RWPE1 (cell line): ENCODE results near the gene PGAP3.

Source experiments
- CTCF ChIA-PET: fragments of 350-600 bp; sonication (Branson Sonifier 250); formaldehyde crosslinking; extraction: SDS; loops from one replicate; lab custom pipeline; 2021; lab: Yijun Ruan, JAX
- POLR2A ChIA-PET: fragments of 400-600 bp; formaldehyde crosslinking; extraction: SDS; loops from one replicate; lab custom pipeline; 2020; ENCODE audit warnings: antibody characterized with exemption; ENCODE audit not compliant: low non-redundant PET; lab: Yijun Ruan, JAX
- DNase-seq: peaks from one replicate; pipeline ENCODE4 v3.0.0; 2012; ENCODE audit warnings: low spot score
- H3K27ac ChIP-seq: fragments of 450-650 bp; 2 replicates; pipeline ENCODE4 v1.5.1; 2017
- CTCF ChIP-seq: fragments of 450-650 bp; conservative IDR thresholded peaks from 2 replicates; pipeline ENCODE4 v1.5.1; 2017; ENCODE audit warnings: low read depth, mild to moderate bottlenecking

The PGAP3 gene

GRCh38 chr17:39629494-39629880 is 58.4 kb downstream of the PGAP3 start:
- CTCF ChIA-PET, result no interaction called here
- H3K27ac ChIP-seq, result no peak overlapping the region
- no peak for DNase-seq
- POLR2A ChIA-PET, result no interaction called here
- no peak for TF ChIP-seq CTCF

- POLR2A ChIA-PET, result no interaction called here
- CTCF ChIA-PET, result interaction anchor here (0.7 to 1.0 kb wide), 2 partner anchors 44 to 101 kb away, joined by 3 to 4 read pairs; partner anchors contain the start of gene MIEN1
- TF ChIP-seq CTCF, result no peak
- H3K27ac ChIP-seq, result no peak overlapping the region
- DNase-seq, result no peak
Observed at GRCh38 chr17:39628655-39629493, 59.0 kb downstream of the PGAP3 start.

- no peak for TF ChIP-seq CTCF
- ChIA-PET POLR2A (no interaction called here), CTCF (interaction anchor here (1.0 kb wide), 1 partner anchor 102 kb away, joined by 4 read pairs; the partner anchor contains the start of gene MIEN1)
- no peak for DNase-seq
- no peak overlapping the region for H3K27ac ChIP-seq
Observed at GRCh38 chr17:39627712-39628516, 59.9 kb downstream of the PGAP3 start.

- DNase-seq, result no peak
- ChIA-PET POLR2A (no interaction called here), CTCF (interaction anchor here (0.6 kb wide), 1 partner anchor 1400 kb away, joined by 3 read pairs; the partner anchor contains the start of gene KRTAP1-5)
- H3K27ac ChIP-seq, result no peak overlapping the region
- no peak for TF ChIP-seq CTCF
Observed at GRCh38 chr17:39627047-39627711, 60.7 kb downstream of the PGAP3 start.

- POLR2A ChIA-PET, result no interaction called here
- TF ChIP-seq CTCF, result no peak
- CTCF ChIA-PET, result interaction anchor here (0.5 to 5.0 kb wide), 5 partner anchors 7 to 1400 kb away, joined by 3 to 66 read pairs (median 4); partner anchors contain the start of gene KRTAP1-5
- H3K27ac ChIP-seq, result peak within 1 kb of the TSS; percentile 50
- no peak for DNase-seq
Observed at GRCh38 chr17:39626171-39627046, 61.4 kb downstream of the PGAP3 start, which contains the start of gene PPP1R1B. TSS of gene PPP1R1B (plus strand) at chr17:39626952. CDS start at chr17:39627393, 441 bp downstream.
